GM23338 (cell line): ENCODE data around the gene CDH12. TPM values are rescaled to one million over a fixed set of nuclear protein-coding genes. Genes with fewer than 3 reads are reported as not detected.

ENCODE experiments used
- ATAC-seq: fragments of 200-7000 bp; cut with Tn5 transposase; 3 replicates; pipeline ENCODE4 v1.9.1; 2020
- DNase-seq: peaks from one replicate; pipeline ENCODE4 v3.0.0-alpha.2; 2015; ENCODE audit warnings: low spot score
- H2AFZ ChIP-seq: fragments of 200-600 bp; sonication (generic); 2 replicates; pipeline ENCODE4 v1.8.0; 2016; ENCODE audit warnings: antibody characterized with exemption, mild to moderate bottlenecking, moderate library complexity
- H3F3A ChIP-seq: fragments of 200-600 bp; sonication (generic); replicated peaks from 2 replicates; pipeline ENCODE4 v1.8.0; 2017; ENCODE audit warnings: antibody characterized with exemption, mixed run types, low read depth
- H3K27ac ChIP-seq: fragments of 200-600 bp; sonication (generic); 2 replicates; pipeline ENCODE4 v1.6.1; 2016; ENCODE audit warnings: low read depth
- H3K27me3 ChIP-seq: fragments of 200-600 bp; sonication (generic); 2 replicates; pipeline ENCODE4 v1.8.0; 2016; ENCODE audit warnings: mild to moderate bottlenecking, mixed run types, moderate library complexity; ENCODE audit not compliant: insufficient read depth
- H3K36me3 ChIP-seq: fragments of 200-600 bp; sonication (generic); 2 replicates; pipeline ENCODE4 v1.8.0; 2016; ENCODE audit warnings: mild to moderate bottlenecking; ENCODE audit not compliant: insufficient read depth
- H3K4me1 ChIP-seq: fragments of 200-600 bp; sonication (generic); 2 replicates; pipeline ENCODE4 v1.8.0; 2016; ENCODE audit warnings: mild to moderate bottlenecking, moderate library complexity; ENCODE audit not compliant: insufficient read depth
- H3K4me2 ChIP-seq: fragments of 200-600 bp; sonication (generic); 2 replicates; pipeline ENCODE4 v1.7.1; 2017; ENCODE audit warnings: mixed run types
- H3K4me3 ChIP-seq: fragments of 200-600 bp; sonication (generic); 2 replicates; pipeline ENCODE4 v1.6.1; 2016; ENCODE audit warnings: mixed run types
- H3K79me2 ChIP-seq: fragments of 200-600 bp; sonication (generic); replicated peaks from 2 replicates; pipeline ENCODE4 v1.8.0; 2017; ENCODE audit warnings: mild to moderate bottlenecking; ENCODE audit not compliant: insufficient read depth
- H3K9me2 ChIP-seq: fragments of 200-600 bp; sonication (generic); 2 replicates; pipeline ENCODE4 v1.8.0; 2017; ENCODE audit not compliant: insufficient read depth
- H4K20me1 ChIP-seq: fragments of 200-600 bp; sonication (generic); replicated peaks from 2 replicates; pipeline ENCODE4 v1.8.0; 2017; ENCODE audit warnings: mild to moderate bottlenecking; ENCODE audit not compliant: insufficient read depth
- H3K27ac Mint-ChIP-seq: 2 replicates; pipeline ENCODE4 v1.8.0; 2020; ENCODE audit warnings: inconsistent platforms, mild to moderate bottlenecking, moderate library complexity, mixed read lengths
- H3K27me3 Mint-ChIP-seq: 3 replicates; pipeline ENCODE4 v1.8.0; 2022; ENCODE audit warnings: low read depth, mild to moderate bottlenecking, moderate library complexity, mixed read lengths, inconsistent platforms; ENCODE audit not compliant: insufficient read depth, poor library complexity
- H3K36me3 Mint-ChIP-seq: 3 replicates; pipeline ENCODE4 v1.8.0; 2021; ENCODE audit warnings: low read depth, mild to moderate bottlenecking, inconsistent platforms, moderate library complexity, mixed read lengths
- H3K4me1 Mint-ChIP-seq: 3 replicates; pipeline ENCODE4 v1.8.0; 2020; ENCODE audit warnings: mild to moderate bottlenecking, inconsistent platforms, mixed read lengths
- H3K4me3 Mint-ChIP-seq: 3 replicates; pipeline ENCODE4 v1.8.0; 2021; ENCODE audit warnings: moderate library complexity, mild to moderate bottlenecking, inconsistent platforms, mixed read lengths
- H3K9me3 Mint-ChIP-seq: 3 replicates; pipeline ENCODE4 v1.8.0; 2020; ENCODE audit warnings: moderate library complexity, mild to moderate bottlenecking, inconsistent platforms, mixed read lengths
- CREB1 ChIP-seq: fragments of 250-450 bp; sonication (Bioruptor Pico); IDR thresholded peaks from 2 replicates; pipeline ENCODE4 v1.5.0; 2020; ENCODE audit warnings: low read depth, mild to moderate bottlenecking, moderate library complexity
- EZH2 ChIP-seq: fragments of 200-600 bp; sonication (generic); IDR thresholded peaks from one replicate; pipeline ENCODE4 v1.8.0; 2017; ENCODE audit warnings: antibody characterized with exemption, mild to moderate bottlenecking, low read depth; ENCODE audit not compliant: unreplicated experiment
- EZH2phosphoT487 ChIP-seq: fragments of 200-600 bp; sonication (generic); IDR thresholded peaks from one replicate; pipeline ENCODE4 v1.8.1; 2018; ENCODE audit warnings: antibody characterized with exemption; ENCODE audit not compliant: unreplicated experiment
- JUNB ChIP-seq: IDR thresholded peaks from one replicate; pipeline ENCODE4 v1.6.1; 2016; ENCODE audit warnings: antibody characterized with exemption; ENCODE audit not compliant: unreplicated experiment
- STAT1 ChIP-seq: IDR thresholded peaks from one replicate; pipeline ENCODE4 v1.6.1; 2016; ENCODE audit warnings: antibody characterized with exemption; ENCODE audit not compliant: unreplicated experiment
- ZNF114 ChIP-seq: fragments of 250-450 bp; sonication (Bioruptor Pico); IDR thresholded peaks from 2 replicates; pipeline ENCODE4 v1.5.0; 2020; ENCODE audit warnings: mild to moderate bottlenecking, moderate library complexity
- ZNF331 ChIP-seq: fragments of 250-450 bp; sonication (Bioruptor Pico); IDR thresholded peaks from 2 replicates; pipeline ENCODE4 v1.5.0; 2020; ENCODE audit warnings: low read depth, mild to moderate bottlenecking, moderate library complexity
- ZNF462 ChIP-seq: fragments of 250-450 bp; sonication (Bioruptor Pico); IDR thresholded peaks from 2 replicates; pipeline ENCODE4 v1.5.0; 2020; ENCODE audit warnings: mild to moderate bottlenecking, moderate library complexity
- polyA plus RNA-seq: library from polyadenylated mRNA; unstranded; fragments of >200 nt; fragmentation: Nextera tagmentation; extraction: Ambion mirVana; gene quantifications from 2 replicates; pipeline ENCODE4 v1.2.1, GENCODE V29; 2016
- total RNA-seq: library from RNA; depleted of rRNA; stranded (reverse); fragments of >200 nt; shearing (Covaris generic); gene quantifications from 2 replicates; pipeline ENCODE4 v1.2.3, GENCODE V29; 2014

CDH12 gene
- total and polyA plus RNA-seq, 2 experiments from 2014 or later: not detected

- TF ChIP-seq ZNF462 (CRISPR knock-in tag) (no peak), EZH2 (no peak), STAT1 (no peak)
Measured at GRCh38 chr5:22842574-22842973, 10.6 kb downstream of the CDH12 start (continued).

GRCh38 chr5:22837803-22838202 lies 15.3 kb downstream of the CDH12 start:
- Mint-ChIP-seq H3K27me3 (no peaks in the 10 kb centered on the region), H3K9me3 (no peaks in the 10 kb centered on the region), H3K4me3 (no peak overlapping the region), H3K27ac (no peak overlapping the region), H3K4me1 (peaks cover 5% of the 10 kb centered on the region; the same call in 1 of the 3 replicates), H3K36me3 (no peaks in the 10 kb centered on the region)
- no peaks in the 10 kb centered on the region for H3F3A ChIP-seq
- H3K27ac ChIP-seq: no peak overlapping the region
- ATAC-seq (no peak), DNase-seq (no peak)
- no peaks in the 10 kb centered on the region for H3K9me2 ChIP-seq
- H3K4me1 ChIP-seq: no peaks in the 10 kb centered on the region
- H2AFZ ChIP-seq: no peak overlapping the region
- no peak for TF ChIP-seq CREB1
- TF ChIP-seq EZH2phosphoT487: no peak
- TF ChIP-seq JUNB: no peak
- TF ChIP-seq ZNF331 (CRISPR knock-in tag): no peak
- TF ChIP-seq EZH2: no peak
- TF ChIP-seq ZNF114: no peak
- no peak for TF ChIP-seq ZNF462 (CRISPR knock-in tag)
- no peaks in the 10 kb centered on the region for H3K36me3 ChIP-seq
- H3K4me3 ChIP-seq: no peak overlapping the region
- no peaks in the 10 kb centered on the region for H3K27me3 ChIP-seq
- no peaks in the 10 kb centered on the region for H4K20me1 ChIP-seq
- H3K4me2 ChIP-seq: no peak overlapping the region
- no peaks in the 10 kb centered on the region for H3K79me2 ChIP-seq
